HG03095 (cell line): ENCODE results near the gene SPATA13.

Source experiments
- ATAC-seq: cut with Tn5 transposase; IDR thresholded peaks from one replicate; pipeline ENCODE4 v1.9.1; 2021; ENCODE audit warnings: moderate library complexity; ENCODE audit not compliant: unreplicated experiment

SPATA13 gene

GRCh38 chr13:24166561-24166960 lies 6.0 kb downstream of the SPATA13 start:
- no peak for ATAC-seq

- no peak for ATAC-seq
These were observed 7.3 kb downstream of the SPATA13 start for GRCh38 chr13:24167666-24168391.

GRCh38 chr13:24168392-24168750 lies 7.9 kb downstream of the SPATA13 start:
- no peak for ATAC-seq

GRCh38 chr13:24168979-24169378 lies 8.5 kb downstream of the SPATA13 start:
- ATAC-seq, result no peak

- no peak for ATAC-seq
These were observed 11.6 kb downstream of the SPATA13 start for GRCh38 chr13:24172071-24172470.

GRCh38 chr13:24173795-24174194 lies 13.3 kb downstream of the SPATA13 start:
- ATAC-seq, result no peak

- ATAC-seq, result no peak
These were observed 15.3 kb downstream of the SPATA13 start for GRCh38 chr13:24175847-24176246.

- no peak for ATAC-seq
These were observed 16.0 kb downstream of the SPATA13 start for GRCh38 chr13:24176351-24177101.

GRCh38 chr13:24178847-24179485 lies 18.4 kb downstream of the SPATA13 start:
- ATAC-seq, result no peak

GRCh38 chr13:24179486-24179850 lies 18.9 kb downstream of the SPATA13 start:
- no peak for ATAC-seq

GRCh38 chr13:24180750-24181377 lies 20.3 kb downstream of the SPATA13 start:
- ATAC-seq, result no peak

GRCh38 chr13:24181991-24182702 lies 21.6 kb downstream of the SPATA13 start:
- no peak for ATAC-seq

GRCh38 chr13:24182703-24183081 lies 22.2 kb downstream of the SPATA13 start:
- no peak for ATAC-seq

- ATAC-seq, result no peak
These were observed 23.2 kb downstream of the SPATA13 start for GRCh38 chr13:24183741-24184182.

- no peak for ATAC-seq
These were observed 23.8 kb downstream of the SPATA13 start for GRCh38 chr13:24184265-24184841.

- ATAC-seq, result no peak
These were observed 24.4 kb downstream of the SPATA13 start for GRCh38 chr13:24184882-24185281.

GRCh38 chr13:24185591-24186232 lies 25.2 kb downstream of the SPATA13 start:
- no peak for ATAC-seq

GRCh38 chr13:24187185-24187584 lies 26.7 kb downstream of the SPATA13 start:
- ATAC-seq, result no peak

GRCh38 chr13:24192057-24192810 lies 31.7 kb downstream of the SPATA13 start:
- ATAC-seq, result no peak
